ENCODE measurements around the gene ADCY10.
"Not testable (repeated sequence)": the region's sequence is repeated elsewhere in the genome, so short reads cannot be mapped to it uniquely, and the experiment has no call there.

Gene ADCY10

GRCh38 chr1:167887187-167887586 is 26.7 kb downstream of the ADCY10 start:
- not testable (repeated sequence) for DNase-seq (ENCODE audit: low spot score)

- DNase-seq (ENCODE audit: low spot score): no peak
These were observed 31.6 kb downstream of the ADCY10 start for GRCh38 chr1:167882376-167882775.

- no peak for DNase-seq (ENCODE audit: low spot score)
These were observed 32.1 kb downstream of the ADCY10 start for GRCh38 chr1:167881786-167882185.

GRCh38 chr1:167881069-167881468 is 32.9 kb downstream of the ADCY10 start:
- no peak for DNase-seq (ENCODE audit: low spot score)

- DNase-seq (ENCODE audit: low spot score): no peak
These were observed 33.3 kb downstream of the ADCY10 start for GRCh38 chr1:167880580-167881021.

- no peak for DNase-seq (ENCODE audit: low spot score)
These were observed 34.4 kb downstream of the ADCY10 start for GRCh38 chr1:167879508-167879907.

- DNase-seq (ENCODE audit: low spot score): no peak
These were observed 35.4 kb downstream of the ADCY10 start for GRCh38 chr1:167878372-167879160.

- DNase-seq (ENCODE audit: low spot score): no peak
These were observed 37.2 kb downstream of the ADCY10 start for GRCh38 chr1:167876597-167877175.

- DNase-seq (ENCODE audit: low spot score): no peak
These were observed 42.6 kb downstream of the ADCY10 start for GRCh38 chr1:167871331-167871730.

GRCh38 chr1:167869157-167870001 is 44.6 kb downstream of the ADCY10 start:
- DNase-seq (ENCODE audit: low spot score): not testable (repeated sequence)

GRCh38 chr1:167866739-167867414 is 47.1 kb downstream of the ADCY10 start:
- DNase-seq (ENCODE audit: low spot score): not testable (repeated sequence)

- not testable (repeated sequence) for DNase-seq (ENCODE audit: low spot score)
These were observed 47.6 kb downstream of the ADCY10 start for GRCh38 chr1:167866326-167866725.

- DNase-seq (ENCODE audit: low spot score): not testable (repeated sequence)
These were observed 48.1 kb downstream of the ADCY10 start for GRCh38 chr1:167865804-167866308.

- not testable (repeated sequence) for DNase-seq (ENCODE audit: low spot score)
These were observed 48.7 kb downstream of the ADCY10 start for GRCh38 chr1:167865193-167865592.

- no peak for DNase-seq (ENCODE audit: low spot score)
These were observed 49.4 kb downstream of the ADCY10 start for GRCh38 chr1:167864392-167865032.

GRCh38 chr1:167863921-167864279 is 50.0 kb downstream of the ADCY10 start:
- no peak for DNase-seq (ENCODE audit: low spot score)

- DNase-seq (ENCODE audit: low spot score): not testable (repeated sequence)
These were observed 50.6 kb downstream of the ADCY10 start for GRCh38 chr1:167863191-167863920.

GRCh38 chr1:167862432-167863076 is 51.4 kb downstream of the ADCY10 start:
- no peak for DNase-seq (ENCODE audit: low spot score)

GRCh38 chr1:167861664-167862381 is 52.1 kb downstream of the ADCY10 start:
- DNase-seq (ENCODE audit: low spot score): no peak
